Smooth muscle cell (in vitro differentiated cells): ENCODE measurements around the gene LZIC. TPM values are rescaled to one million over a fixed set of nuclear protein-coding genes. Genes with fewer than 3 reads are reported as not detected.
A peak's percentile ranks its signal among the peaks of the same experiment; 100 is the strongest.

Experiments
- DNase-seq: peaks from one replicate; lab custom pipeline; 2025; ENCODE audit not compliant: unreplicated experiment; lab: John Stamatoyannopoulos, UW
- H2AFZ ChIP-seq: fragments of 200-600 bp; sonication (generic); 2 replicates; pipeline ENCODE4 v1.6.0; 2016; ENCODE audit warnings: antibody characterized with exemption, low read depth, mild to moderate bottlenecking
- H3F3A ChIP-seq: fragments of 200-600 bp; sonication (generic); 2 replicates; pipeline ENCODE4 v1.6.0; 2017; ENCODE audit warnings: antibody characterized with exemption, low read depth
- H3K27ac ChIP-seq: fragments of 200-600 bp; sonication (generic); 2 replicates; pipeline ENCODE4 v1.5.1; 2016; ENCODE audit warnings: low read depth, mild to moderate bottlenecking
- H3K27me3 ChIP-seq: fragments of 200-600 bp; sonication (generic); 2 replicates; pipeline ENCODE4 v1.6.1; 2016; ENCODE audit warnings: low read depth, mild to moderate bottlenecking
- H3K36me3 ChIP-seq: fragments of 200-600 bp; sonication (generic); 2 replicates; pipeline ENCODE4 v1.5.1; 2016; ENCODE audit warnings: low read depth
- H3K4me1 ChIP-seq: fragments of 200-600 bp; sonication (generic); 2 replicates; pipeline ENCODE4 v1.5.1; 2016; ENCODE audit warnings: low read depth
- H3K4me2 ChIP-seq: fragments of 200-600 bp; sonication (generic); 2 replicates; pipeline ENCODE4 v1.6.0; 2016; ENCODE audit warnings: mild to moderate bottlenecking
- H3K4me3 ChIP-seq: fragments of 200-600 bp; sonication (generic); 2 replicates; pipeline ENCODE4 v1.5.1; 2016; ENCODE audit warnings: mild to moderate bottlenecking
- H3K79me2 ChIP-seq: fragments of 200-600 bp; sonication (generic); 2 replicates; pipeline ENCODE4 v1.6.0; 2016; ENCODE audit warnings: low read depth, mild to moderate bottlenecking
- H3K9ac ChIP-seq: fragments of 200-600 bp; sonication (generic); 2 replicates; pipeline ENCODE4 v1.6.0; 2016; ENCODE audit warnings: low read depth
- H3K9me3 ChIP-seq: fragments of 200-600 bp; sonication (generic); replicated peaks from 2 replicates; pipeline ENCODE4 v1.5.1; 2016; ENCODE audit warnings: low read depth
- H4K20me1 ChIP-seq: fragments of 200-600 bp; sonication (generic); 2 replicates; pipeline ENCODE4 v1.6.0; 2016; ENCODE audit warnings: low read depth
- WGBS: methylation state at CpG from one replicate; pipeline ENCODE4 v1.1.7; 2016; ENCODE audit warnings: low lambda C conversion rate; 5-methylcytosine and 5-hydroxymethylcytosine counted together
- polyA plus RNA-seq: library from polyadenylated mRNA; unstranded; fragments of >200 nt; fragmentation: Nextera tagmentation; extraction: Ambion mirVana; gene quantifications from 2 replicates; pipeline ENCODE4 v1.2.1, GENCODE V29; 2016
- total RNA-seq: library from RNA; depleted of rRNA; stranded (reverse); fragments of >200 nt; gene quantifications from 2 replicates; pipeline ENCODE4 v1.2.3, GENCODE V29; 2014
- TF ChIP-seq, protein P1 (sequence below): fragments of 200-600 bp; sonication (generic); IDR thresholded peaks from 2 replicates; pipeline ENCODE4 v1.5.1; 2017; ENCODE audit warnings: borderline replicate concordance, mild to moderate bottlenecking, antibody characterized with exemption; ENCODE audit not compliant: insufficient read depth, poor library complexity, severe bottlenecking

The LZIC gene
- total and polyA plus RNA-seq, 2 experiments from 2014 or later: 21.9 to 42.3 TPM

GRCh38 chr1:9892563-9893528, 50.3 kb downstream of the LZIC start:
- no peak overlapping the region for H2AFZ ChIP-seq

DNA sequence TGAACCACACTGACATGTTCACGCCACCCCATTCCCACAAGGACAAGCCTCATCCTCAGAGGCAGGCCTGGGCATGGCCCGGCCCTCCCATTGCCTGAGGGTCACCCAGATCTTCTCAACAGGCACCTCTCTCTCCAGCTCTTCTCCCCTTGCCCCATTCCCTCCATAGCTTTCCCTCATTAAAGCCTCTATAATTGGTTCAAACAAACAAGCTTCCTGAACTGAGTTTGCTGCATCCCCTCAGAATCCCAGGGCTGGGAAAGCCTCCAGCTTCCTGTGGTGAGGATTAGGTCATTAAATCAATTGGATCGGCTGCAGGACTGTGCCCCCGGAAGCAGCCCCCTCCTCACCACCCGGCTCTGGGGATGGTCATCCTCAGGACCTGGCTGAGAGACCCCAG, 52.0 kb downstream of the LZIC start:
- peak overlapping the region; percentile 5 for H3K9ac ChIP-seq
- H3K27ac ChIP-seq: peak overlapping the region; percentile 89
- DNase-seq: no peak
- no peaks in the 10 kb centered on the region for H3K27me3 ChIP-seq
- no peaks in the 10 kb centered on the region for H3K9me3 ChIP-seq
- TF ChIP-seq, protein P1, sequence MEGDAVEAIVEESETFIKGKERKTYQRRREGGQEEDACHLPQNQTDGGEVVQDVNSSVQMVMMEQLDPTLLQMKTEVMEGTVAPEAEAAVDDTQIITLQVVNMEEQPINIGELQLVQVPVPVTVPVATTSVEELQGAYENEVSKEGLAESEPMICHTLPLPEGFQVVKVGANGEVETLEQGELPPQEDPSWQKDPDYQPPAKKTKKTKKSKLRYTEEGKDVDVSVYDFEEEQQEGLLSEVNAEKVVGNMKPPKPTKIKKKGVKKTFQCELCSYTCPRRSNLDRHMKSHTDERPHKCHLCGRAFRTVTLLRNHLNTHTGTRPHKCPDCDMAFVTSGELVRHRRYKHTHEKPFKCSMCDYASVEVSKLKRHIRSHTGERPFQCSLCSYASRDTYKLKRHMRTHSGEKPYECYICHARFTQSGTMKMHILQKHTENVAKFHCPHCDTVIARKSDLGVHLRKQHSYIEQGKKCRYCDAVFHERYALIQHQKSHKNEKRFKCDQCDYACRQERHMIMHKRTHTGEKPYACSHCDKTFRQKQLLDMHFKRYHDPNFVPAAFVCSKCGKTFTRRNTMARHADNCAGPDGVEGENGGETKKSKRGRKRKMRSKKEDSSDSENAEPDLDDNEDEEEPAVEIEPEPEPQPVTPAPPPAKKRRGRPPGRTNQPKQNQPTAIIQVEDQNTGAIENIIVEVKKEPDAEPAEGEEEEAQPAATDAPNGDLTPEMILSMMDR: no peak
- peaks cover 3% of the 10 kb centered on the region for H4K20me1 ChIP-seq
- peaks cover 2% of the 10 kb centered on the region for H3K79me2 ChIP-seq
- peaks cover 16% of the 10 kb centered on the region for H3F3A ChIP-seq
- WGBS: 50% methylated on average over 5 of the region's 5 CpGs
- H3K36me3 ChIP-seq: no peaks in the 10 kb centered on the region
- no peak overlapping the region for H3K4me3 ChIP-seq
- peak overlapping the region; percentile 54 for H3K4me2 ChIP-seq
- no peak overlapping the region for H2AFZ ChIP-seq
- H3K4me1 ChIP-seq: peaks cover 43% of the 10 kb centered on the region

More at GRCh38 chr1:9892563-9893528, 50.3 kb downstream of the LZIC start:
- no peaks in the 10 kb centered on the region for H3K36me3 ChIP-seq
- H4K20me1 ChIP-seq: no peaks in the 10 kb centered on the region
- peaks cover 43% of the 10 kb centered on the region for H3K4me1 ChIP-seq
- peaks cover 8% of the 10 kb centered on the region for H3K79me2 ChIP-seq
- TF ChIP-seq, protein P1: no peak
- no peaks in the 10 kb centered on the region for H3K27me3 ChIP-seq
- H3K9ac ChIP-seq: peak overlapping the region; percentile 56
- H3F3A ChIP-seq: peaks cover 16% of the 10 kb centered on the region
- H3K27ac ChIP-seq: peak overlapping the region; percentile 92
- DNase-seq: no peak
- WGBS: 60% methylated on average over 14 of the region's 14 CpGs
- no peak overlapping the region for H3K4me3 ChIP-seq
- peak overlapping the region; percentile 52 for H3K4me2 ChIP-seq
- H3K9me3 ChIP-seq: no peaks in the 10 kb centered on the region

GRCh38 chr1:9890224-9890731, 52.9 kb downstream of the LZIC start:
- TF ChIP-seq, protein P1: no peak
- Histone ChIP-seq H3K4me3 (no peak overlapping the region), H3F3A (peaks cover 16% of the 10 kb centered on the region), H2AFZ (no peak overlapping the region), H3K27ac (peak overlapping the region; percentile 89), H3K9ac (peak overlapping the region; percentile 16), H3K27me3 (no peaks in the 10 kb centered on the region), H3K9me3 (no peaks in the 10 kb centered on the region), H3K79me2 (no peaks in the 10 kb centered on the region), H3K4me2 (peak overlapping the region; percentile 54), H3K4me1 (peaks cover 50% of the 10 kb centered on the region), H3K36me3 (no peaks in the 10 kb centered on the region), H4K20me1 (peaks cover 3% of the 10 kb centered on the region)
- 15% methylated on average over 6 of the region's 6 CpGs for WGBS
- DNase-seq: peak; percentile 6
